Iris pigment epithelial cell (primary cell): Measurements from ENCODE around the gene ABCC8.
"Not testable (repeated sequence)": the region's sequence is repeated elsewhere in the genome, so short reads cannot be mapped to it uniquely, and the experiment has no call there.

Source experiments
- DNase-seq: peaks from one replicate; pipeline ENCODE4 v3.0.0-alpha.2; 2011; ENCODE audit warnings: low read depth

ABCC8 gene

GRCh38 chr11:17428261-17428660 is 48.4 kb downstream of the ABCC8 start:
- DNase-seq, result no peak

DNA sequence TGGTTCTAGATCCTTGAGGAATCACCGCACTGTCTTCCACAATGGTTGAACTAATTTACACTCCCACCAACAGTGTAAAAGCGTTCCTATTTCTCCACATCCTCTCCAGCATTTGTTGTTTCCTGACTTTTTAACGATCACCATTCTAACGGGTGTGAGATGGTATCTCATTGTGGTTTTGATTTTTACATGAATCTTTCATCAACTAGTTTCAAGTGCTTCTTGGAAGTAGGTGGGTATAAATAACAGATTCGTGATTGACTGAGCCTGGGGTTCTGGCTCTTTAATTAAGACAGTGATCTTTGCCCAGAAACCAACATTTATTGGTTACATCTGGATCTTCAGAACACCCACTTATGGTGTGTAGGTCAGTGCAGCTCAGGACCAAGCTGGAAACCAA is 50.4 kb downstream of the ABCC8 start:
- not testable (repeated sequence) for DNase-seq

DNA sequence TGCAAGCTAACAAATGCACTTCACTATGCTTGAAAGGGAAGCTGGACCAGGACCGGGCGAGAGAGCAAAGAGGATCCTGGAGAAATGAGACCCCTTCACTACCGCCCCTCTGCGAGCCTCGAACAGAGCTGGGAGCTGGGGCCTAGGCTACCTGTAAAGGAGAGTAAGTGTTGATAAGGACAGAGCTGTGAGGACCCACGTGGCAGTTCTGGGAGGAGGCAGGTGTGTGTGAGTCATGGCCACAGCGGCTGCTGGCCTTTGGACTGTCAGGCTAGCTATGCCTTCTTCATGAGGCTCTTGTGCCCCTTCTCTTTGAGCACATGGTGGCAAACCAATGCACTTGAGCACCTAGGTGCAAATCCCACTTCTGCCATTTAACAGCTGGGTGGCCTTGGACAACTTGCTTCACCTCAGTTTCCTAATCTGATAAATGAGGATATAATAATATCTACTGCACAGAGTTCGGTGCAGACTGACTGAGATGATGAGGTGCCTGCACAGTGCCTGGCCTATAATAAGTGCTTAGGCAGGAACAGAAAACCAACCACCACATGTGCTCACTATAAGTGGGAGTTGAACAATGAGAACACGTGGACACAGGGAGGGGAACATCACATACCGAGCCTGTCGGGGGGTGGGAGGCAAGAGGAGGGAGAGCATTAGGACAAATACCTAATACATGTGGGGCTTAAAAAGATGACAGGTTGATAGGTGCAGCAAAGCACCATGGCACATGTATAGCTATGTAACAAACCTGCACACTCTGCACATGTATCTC is 52.9 kb downstream of the ABCC8 start:
- DNase-seq, result no peak

GRCh38 chr11:17421781-17422180 is 54.9 kb downstream of the ABCC8 start:
- DNase-seq, result no peak

DNA sequence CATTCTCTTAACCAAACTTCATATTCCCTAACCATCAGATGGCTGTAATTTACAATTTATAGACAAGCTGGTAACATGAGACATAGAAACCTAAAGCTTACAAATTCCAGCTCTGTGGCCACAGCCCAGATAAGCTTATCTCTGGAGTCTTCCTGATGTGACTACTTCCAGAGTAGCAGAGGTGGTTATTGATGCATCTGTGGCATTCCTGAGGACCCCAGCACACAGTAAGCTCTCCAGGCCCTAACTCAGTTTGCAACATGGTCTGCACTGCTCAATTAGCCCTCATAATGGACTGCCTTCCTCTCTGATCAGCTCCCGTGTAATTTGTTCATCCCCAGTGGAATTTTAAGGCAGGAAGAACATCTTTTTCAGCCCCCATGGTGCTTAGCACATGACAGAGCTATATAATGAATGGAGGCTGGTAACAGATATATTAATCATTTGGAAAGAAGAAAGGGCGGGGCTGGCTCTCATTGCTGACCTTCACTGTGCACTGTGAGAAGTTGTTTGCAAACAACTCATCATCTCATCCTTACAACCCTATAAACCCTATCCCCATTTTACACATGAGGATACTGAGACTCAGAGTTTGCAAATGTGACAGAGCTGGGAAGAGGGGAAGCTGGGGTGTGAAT is 58.1 kb downstream of the ABCC8 start:
- no peak for DNase-seq

DNA sequence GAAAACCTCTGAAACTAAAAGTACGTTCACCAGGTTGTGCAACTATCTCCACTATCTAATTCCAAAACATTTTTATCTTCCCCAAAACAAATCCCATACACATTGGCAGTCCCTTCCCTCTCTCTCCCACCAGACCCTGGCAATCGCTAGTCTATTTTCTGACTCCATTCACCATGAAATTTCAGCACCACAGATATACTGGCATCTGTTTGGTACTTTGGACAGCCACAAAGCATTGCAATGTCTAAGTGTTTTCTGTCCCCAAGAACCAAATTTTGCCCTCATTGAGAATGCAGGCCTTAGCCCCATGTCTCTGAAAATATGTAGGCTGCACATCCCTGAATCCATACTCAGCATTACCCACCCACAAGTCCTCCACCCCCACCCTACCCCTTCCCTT is 60.2 kb downstream of the ABCC8 start:
- no peak for DNase-seq

GRCh38 chr11:17415523-17416104 is 61.0 kb downstream of the ABCC8 start:
- no peak for DNase-seq

DNA sequence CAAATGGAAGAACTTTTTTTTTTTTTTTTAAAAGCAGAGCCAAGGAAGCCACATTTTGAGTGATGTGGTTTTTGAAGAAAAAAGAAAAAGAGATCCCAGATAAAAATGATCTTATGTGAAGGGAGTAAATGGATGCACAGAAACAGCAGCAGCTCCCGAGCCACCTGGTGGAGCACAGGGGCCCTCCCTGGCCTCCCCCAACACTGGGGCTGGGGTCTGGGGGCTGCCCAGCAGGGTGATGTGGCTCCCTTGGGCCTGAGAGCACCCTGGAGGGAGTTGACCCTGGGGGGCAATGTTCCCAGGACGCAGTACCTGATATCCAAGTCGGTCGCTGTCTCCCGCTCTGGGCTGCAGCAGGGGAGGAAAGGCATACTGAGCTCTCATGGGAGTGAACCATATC is 61.7 kb downstream of the ABCC8 start:
- DNase-seq, result no peak

- DNase-seq, result no peak
These were observed 62.3 kb downstream of the ABCC8 start for GRCh38 chr11:17414317-17414737.

DNA sequence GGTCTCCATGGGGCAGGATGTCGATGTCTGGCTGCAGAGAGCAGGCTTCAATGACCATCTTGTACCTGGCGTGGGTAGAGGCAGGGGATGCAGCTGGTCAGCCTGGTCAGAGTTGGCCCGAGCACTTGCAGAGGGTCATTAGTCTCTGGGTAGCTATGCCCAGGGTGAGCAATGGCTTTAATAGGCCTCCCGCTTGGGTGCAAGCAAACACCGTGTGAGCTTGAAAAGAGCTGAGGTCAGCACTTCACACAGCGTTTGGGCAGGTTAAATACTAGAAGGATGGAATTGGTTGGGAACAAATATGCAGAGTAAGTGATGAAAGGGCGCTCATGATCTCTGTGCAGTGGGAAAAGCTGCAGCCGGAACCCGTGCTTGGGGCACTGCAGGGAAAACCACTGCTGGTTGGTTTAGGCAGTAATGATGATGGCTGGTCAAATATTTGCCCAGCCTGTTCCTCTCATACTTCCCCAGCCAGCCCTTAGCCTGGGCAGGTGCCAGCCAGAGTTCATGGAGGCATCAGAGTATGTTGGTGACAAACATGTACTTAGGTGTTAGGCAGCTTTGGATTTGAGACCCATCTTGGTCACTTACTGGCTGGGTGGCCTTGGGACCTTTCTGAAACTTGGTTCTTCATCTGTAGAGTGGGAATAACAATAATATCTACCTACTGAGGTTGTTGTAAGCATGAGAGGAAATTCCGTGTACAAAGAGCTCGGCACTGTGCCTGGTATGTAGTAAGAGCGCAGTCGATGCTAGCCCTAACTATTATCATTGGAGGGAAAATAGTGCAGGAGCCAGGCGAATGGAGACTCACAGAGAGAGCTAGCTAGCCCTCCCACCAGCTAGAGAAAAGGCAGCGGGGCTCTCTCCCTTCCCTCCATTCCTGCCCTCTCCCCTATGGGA is 63.0 kb downstream of the ABCC8 start:
- no peak for DNase-seq

DNA sequence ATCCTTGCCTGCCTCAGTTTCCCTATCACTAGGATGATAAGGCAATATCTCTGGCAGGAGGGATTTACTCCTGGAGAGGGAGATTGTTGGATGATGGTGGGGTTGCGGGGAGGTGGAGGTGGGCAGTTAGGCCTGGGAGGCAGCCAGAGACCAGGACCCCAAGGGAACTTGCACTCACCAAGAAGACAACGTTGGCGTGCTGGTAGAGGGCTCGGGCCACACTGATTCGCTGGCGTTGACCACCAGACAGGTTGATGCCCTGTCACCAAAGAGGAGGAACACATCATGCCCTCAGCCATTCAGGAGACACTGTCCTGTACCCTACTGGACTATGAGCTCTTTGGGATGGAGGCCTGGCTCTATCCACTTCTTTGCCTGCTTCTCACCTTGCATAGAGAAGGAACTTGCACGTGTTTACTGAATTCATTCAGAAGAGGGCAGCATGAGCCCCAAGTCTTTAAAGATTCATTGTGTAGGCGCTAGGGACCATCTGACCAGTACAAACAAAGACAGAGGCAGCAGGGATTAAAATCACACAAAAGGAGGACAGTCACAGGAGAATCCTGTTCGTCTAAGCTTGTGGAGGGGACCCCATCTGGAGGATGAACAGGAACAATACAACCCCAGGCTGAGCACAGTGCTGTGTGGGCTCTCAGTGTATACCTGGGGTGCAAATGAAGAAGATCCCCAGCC is 64.0 kb downstream of the ABCC8 start:
- no peak for DNase-seq

DNA sequence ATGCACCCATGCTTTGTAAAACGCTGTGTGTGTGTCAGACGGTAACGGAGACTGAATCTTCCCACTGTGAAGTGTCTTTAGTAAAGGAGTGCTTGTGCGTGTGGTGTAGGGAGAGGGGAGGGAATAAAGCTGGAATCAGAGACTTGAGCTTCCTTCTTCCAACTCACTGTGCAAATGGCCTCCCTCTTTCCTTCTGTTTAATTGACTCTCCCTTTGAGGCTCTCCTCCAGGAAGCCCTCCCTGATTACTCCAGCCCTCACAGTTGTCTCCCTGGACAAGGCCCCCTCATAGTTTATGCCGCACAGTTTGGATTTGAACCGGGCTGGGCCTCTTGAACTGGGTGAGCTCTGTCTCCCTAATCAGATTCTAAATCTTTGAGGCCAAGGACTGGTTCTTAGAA is 65.2 kb downstream of the ABCC8 start:
- no peak for DNase-seq

DNA sequence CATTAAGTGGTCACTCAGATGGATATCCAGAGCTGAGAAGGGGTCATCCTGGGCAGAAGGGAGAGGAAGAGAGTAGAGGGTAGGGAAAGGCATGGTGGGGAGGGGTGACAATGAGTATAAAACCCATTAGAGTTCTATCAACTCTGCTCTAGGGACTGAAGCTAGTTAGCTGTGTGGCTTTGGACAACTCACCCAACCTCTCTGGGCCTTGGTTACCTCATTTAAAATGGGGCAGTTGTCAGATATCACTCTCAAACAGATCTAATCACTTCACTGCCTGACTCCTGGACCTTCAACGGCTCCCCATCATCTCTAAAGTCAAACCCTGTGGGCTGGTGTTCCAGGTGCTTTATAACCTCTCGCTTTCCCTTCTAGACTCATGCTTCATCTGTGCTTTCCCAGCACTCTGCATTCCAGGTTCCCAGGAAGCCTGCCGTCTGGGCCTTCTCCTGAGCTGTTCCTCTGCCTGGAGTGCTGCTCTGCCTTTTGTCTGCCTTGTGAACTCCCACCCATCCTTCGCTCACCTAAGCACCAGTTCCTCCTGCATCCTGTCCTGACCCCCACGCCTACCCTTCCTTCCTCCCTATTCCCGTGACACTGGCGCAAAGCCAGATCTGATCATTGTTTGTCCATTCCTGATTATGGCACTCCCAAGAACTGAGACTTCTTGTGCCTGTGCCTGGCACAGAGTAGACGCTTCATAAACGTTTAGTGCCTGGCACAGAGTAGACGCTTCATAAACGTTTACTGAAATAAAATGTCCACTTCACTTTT is 65.9 kb downstream of the ABCC8 start:
- DNase-seq, result no peak

- no peak for DNase-seq
These were observed 68.0 kb downstream of the ABCC8 start for GRCh38 chr11:17408641-17409040.

DNA sequence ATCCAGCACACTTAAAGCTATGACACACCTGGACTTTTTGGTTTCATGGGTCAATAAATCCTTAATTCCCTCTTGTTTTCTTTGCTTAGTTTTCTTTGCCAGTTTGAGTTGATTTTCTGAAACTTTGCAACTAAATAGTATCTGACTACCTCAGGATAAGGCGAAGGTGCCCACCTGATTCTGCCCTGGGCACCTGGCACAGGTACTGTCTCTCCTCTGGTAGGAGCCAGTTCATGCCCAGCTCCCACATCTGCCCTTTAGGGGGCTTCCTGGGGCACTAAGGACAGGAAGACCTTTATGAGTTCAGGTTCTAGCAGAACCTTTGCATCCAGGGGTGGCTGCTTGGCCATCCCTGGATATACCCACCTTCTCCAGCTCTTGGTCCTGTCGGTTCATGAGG is 68.6 kb downstream of the ABCC8 start:
- no peak for DNase-seq

DNA sequence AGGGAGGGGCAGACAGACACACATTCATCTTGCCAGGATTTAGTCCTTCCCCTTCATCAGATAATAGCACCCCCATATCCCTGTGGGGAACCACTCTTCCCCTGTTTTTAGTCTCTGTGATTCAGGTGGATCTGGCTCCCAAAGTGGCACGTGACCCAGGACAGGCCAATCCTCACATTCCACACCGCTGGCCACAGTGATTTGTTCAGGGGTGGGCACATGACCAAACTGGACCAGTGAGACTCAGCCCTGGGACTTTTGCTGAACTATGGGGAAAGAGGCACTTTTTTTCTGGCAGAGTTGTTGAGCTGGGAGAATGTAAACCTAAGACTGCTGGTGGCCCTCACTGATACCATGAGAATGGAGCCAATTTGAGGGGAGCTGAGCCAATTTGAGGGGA is 69.1 kb downstream of the ABCC8 start:
- peak; percentile 7 for DNase-seq

DNA sequence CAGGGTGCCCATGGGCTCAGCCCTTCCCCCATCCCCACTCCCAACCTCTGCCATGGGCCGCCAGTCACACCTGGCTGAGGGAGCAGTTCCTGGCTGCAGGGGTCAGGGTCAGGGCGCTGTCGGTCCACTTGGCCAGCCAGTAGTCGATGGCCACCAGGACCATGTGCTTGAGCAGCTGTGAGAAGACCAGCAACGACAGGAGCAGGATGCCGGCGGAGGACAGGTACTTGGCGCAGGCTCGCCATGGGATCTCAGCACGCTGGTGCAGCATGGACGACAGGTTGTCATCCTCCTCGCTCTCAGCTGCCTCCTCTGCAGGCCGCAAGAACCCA is 69.9 kb downstream of the ABCC8 start:
- no peak for DNase-seq

- no peak for DNase-seq
These were observed 70.4 kb downstream of the ABCC8 start for GRCh38 chr11:17406082-17406817.

DNA sequence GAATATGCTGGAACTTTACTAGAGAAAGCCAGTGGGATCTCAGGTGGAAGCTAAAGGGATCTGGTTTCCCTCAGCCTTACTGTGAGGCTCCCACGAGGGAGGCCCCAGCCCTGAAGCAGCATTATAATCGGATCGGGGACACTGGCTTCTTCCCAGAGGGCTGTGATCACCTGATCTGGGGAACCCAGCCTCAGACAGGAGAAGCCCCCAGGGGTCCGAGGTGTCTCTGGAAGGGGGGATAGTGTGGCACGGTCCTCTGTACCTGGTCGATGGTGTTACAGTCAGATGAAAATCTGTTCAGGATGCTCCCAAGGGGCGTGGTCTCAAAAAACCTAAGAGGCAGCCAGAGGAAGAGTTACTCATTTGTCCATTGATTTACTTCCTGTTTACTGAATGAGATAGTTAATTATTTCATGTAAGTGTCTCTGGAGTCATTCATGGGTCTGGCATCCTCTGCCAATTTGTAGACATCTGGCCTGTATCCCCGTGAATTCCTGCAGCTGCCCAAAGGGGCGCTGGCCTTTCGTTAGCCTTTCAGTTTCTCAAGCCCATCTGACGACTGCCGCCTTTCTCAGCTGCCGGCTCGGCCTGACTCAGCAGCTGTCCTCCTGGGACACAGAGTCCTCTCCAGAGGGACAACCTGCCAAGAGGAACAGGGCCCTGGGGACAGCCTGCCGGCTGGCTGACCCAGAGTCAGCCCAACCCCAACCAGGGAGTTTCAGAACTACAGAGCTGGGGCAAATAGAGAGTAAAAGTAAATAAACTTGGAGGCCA is 71.2 kb downstream of the ABCC8 start:
- peak; percentile 52 for DNase-seq
